Measurements from ENCODE around the gene FAM200A. TPM values are rescaled to one million over a fixed set of nuclear protein-coding genes. Genes with fewer than 3 reads are reported as not detected.

FAM200A gene
- total and polyA plus RNA-seq, 2 of the 4 experiments (the other 2 are of a cell fraction), result 5.9 to 6.0 TPM

GRCh38 chr7:99539213-99539811 is 12.6 kb downstream of the FAM200A start:
- Histone ChIP-seq H2AFZ (replicated peaks; ENCODE audit: low read length, poor library complexity) (no peak overlapping the region), H4K8ac (ENCODE audit: low read depth in 2 of 2, low read length in 2 of 2) (no peak overlapping the region), H4K91ac (ENCODE audit: insufficient read depth, low read depth, low read length) (no peak overlapping the region), H3K4me3 (ENCODE audit: insufficient read depth, low read depth, low read length) (no peak overlapping the region), H2BK5ac (ENCODE audit: low read depth, low read length, poor library complexity, severe bottlenecking) (no peak overlapping the region), H3K56ac (ENCODE audit: extremely low read depth, insufficient read depth, low read length) (no peak overlapping the region), H3K4me2 (ENCODE audit: low read depth, low read length) (no peak overlapping the region), H3K4me1 (ENCODE audit: control insufficient read depth, insufficient read depth, low read length) (no peaks in the 10 kb centered on the region), H3K18ac (ENCODE audit: low read depth, low read length) (no peak overlapping the region), H3K79me1 (ENCODE audit: low read depth in 1 of 2, low read length in 2 of 2) (no peaks in the 10 kb centered on the region), H3K23ac (ENCODE audit: low read depth, low read length) (no peak overlapping the region), H3K36me3 (ENCODE audit: control insufficient read depth, insufficient read depth, low read length) (peaks cover 6% of the 10 kb centered on the region; the same call in 1 of the 2 replicates), H2AK5ac (ENCODE audit: low read depth, low read length) (no peak overlapping the region), H2BK120ac (ENCODE audit: low read depth, low read length) (no peak overlapping the region), H3K27me3 (ENCODE audit: control insufficient read depth, insufficient read depth, low read length) (no peaks in the 10 kb centered on the region), H3K9me3 (ENCODE audit: control insufficient read depth, insufficient read depth, low read length) (peaks cover 59% of the 10 kb centered on the region), H2AK9ac (replicated peaks; ENCODE audit: low read depth, low read length, poor library complexity) (no peak overlapping the region), H3K9me1 (ENCODE audit: insufficient read depth, low read length) (no peaks in the 10 kb centered on the region), H2BK20ac (ENCODE audit: low read depth, low read length) (no peak overlapping the region), H3K9ac (ENCODE audit: low read depth, low read length) (no peak overlapping the region), H3K4ac (ENCODE audit: low read depth, low read length) (no peak overlapping the region), H2BK15ac (ENCODE audit: low read depth, low read length) (no peak overlapping the region), H3K14ac (replicated peaks; ENCODE audit: low read depth, low read length) (no peak overlapping the region), H4K20me1 (ENCODE audit: insufficient read depth, low read length) (no peaks in the 10 kb centered on the region), H3K27ac (ENCODE audit: insufficient read depth, low read length) (no peak overlapping the region), H4K5ac (ENCODE audit: low read depth, low read length) (no peak overlapping the region)
- in situ Hi-C loops (cut with MboI; ENCODE audit: low sequenced_read_pairs) (no loop called here), intact Hi-C loops (cut with micrococcal nuclease) (no loop called here), dilution Hi-C loops (cut with HindIII; ENCODE audit: low sequenced_read_pairs, unreplicated experiment) (no loop called here)
- no TSS peak for BruUV-seq (replicated peaks)
- TF ChIP-seq CEBPB (IDR thresholded peaks at IDR 0.05; ENCODE audit: low read depth, low read length) (no peak), BHLHE40 (IDR thresholded peaks at IDR 0.05; ENCODE audit: low read depth, low read length) (no peak)
- ChIA-PET POLR2A (ENCODE audit: unreplicated experiment) (no interaction called here), CTCF (no interaction called here)
- WGBS, 2 experiments (ENCODE audit: extremely low coverage in 2 of 2, insufficient read length in 1 of 2), result no CpG with 5 or more reads among the region's 7 CpGs
- ATAC-seq (ENCODE audit: low read depth) (no peak), DNase-seq (no peak)

All from IMR-90 (cell line).